Fibroblast of skin of right quadriceps (primary cell): ENCODE results near the gene NASP.
"Not testable (repeated sequence)": the region's sequence is repeated elsewhere in the genome, so short reads cannot be mapped to it uniquely, and the experiment has no call there.

Experiments
- DNase-seq: peaks from one replicate; pipeline ENCODE4 v3.0.0-alpha.2; 2013

The NASP gene

GRCh38 chr1:45573231-45573804 is 10.5 kb upstream of the NASP start:
- no peak for DNase-seq

DNA sequence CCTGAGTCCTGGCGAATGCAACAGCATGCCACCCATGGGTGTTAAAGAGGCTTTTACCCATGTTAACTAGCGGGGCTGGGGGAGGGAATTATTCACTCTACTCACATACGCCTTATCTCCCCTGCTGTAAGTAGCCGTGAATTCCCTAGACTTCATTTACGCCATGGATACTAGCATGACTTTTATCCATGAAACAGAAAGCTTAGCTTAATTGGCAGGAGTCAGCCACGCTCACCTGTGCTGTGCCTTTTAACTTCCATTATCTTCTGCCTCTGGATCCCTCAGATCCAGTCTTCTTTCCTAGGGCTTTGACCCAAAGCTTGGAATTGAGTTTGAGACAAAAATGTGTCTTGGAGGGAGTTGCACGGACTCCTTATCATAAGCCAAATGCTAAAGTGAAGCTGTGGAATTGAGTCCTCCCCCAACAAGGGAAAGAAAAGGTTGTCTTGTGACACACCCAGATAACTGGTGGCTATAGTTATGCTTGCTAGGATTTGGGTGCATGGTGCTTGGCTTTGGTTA is 9.7 kb upstream of the NASP start:
- no peak for DNase-seq

DNA sequence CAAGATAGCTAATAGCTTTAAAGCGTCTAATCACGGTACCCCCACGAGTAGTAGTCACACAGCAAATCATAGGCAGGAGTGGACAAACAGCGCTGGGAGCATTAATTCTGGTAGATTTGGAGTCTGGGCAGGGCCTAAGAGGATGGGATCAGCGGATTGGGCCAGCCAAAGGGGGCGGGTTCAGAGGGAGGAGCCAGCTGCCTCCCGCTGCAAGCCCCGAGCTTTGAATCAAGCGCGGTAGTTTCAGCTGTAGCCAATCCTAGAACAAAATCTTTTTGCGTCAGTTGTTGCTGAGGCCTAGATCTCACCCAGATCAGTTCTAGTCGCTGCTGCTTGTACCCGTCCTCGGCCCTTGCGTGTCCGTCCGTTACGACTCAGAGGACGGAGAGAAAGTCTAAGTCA is 576 bp upstream of the NASP start:
- DNase-seq = peak; percentile 96

DNA sequence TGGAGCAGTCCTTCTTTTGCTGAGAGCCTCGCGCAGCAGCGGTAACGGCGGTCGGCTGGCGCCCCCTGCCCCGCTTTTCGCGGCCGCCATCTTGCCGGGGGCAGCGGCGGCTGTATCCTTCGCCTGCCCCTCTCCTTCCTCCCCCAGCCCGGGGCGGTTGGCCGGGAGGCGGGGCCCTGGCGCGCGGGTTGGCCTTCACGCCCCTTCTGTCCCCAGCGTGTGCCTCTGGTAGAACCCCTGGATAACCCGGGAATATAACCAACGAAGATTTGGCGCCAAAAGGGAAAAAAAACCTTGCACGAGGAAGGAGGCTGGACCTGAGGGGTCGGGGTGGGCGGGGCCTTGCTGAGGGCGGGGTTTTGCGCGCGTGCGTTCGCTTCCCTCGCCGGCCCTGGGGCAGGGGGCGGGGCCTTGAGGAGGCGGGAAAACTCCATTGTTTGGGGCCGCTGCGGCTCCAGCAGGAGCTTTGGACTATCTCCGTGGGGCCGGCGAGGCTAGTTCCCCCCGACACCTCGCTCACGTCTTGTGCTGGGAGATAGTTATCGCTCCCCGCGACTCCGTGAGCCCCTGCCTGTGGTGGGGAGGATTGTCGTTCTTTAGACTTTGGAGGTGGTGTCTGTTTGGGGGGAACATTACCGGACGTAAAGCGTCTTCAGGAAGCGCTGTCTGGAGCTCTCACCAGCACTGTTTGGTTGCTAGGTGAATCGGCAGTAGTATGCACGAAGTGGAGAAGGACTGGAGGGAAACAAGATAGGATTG is 689 bp downstream of the NASP start:
- DNase-seq = peak; percentile 88

- DNase-seq = no peak
Measured at GRCh38 chr1:45585110-45585426, 1.2 kb downstream of the NASP start.

DNA sequence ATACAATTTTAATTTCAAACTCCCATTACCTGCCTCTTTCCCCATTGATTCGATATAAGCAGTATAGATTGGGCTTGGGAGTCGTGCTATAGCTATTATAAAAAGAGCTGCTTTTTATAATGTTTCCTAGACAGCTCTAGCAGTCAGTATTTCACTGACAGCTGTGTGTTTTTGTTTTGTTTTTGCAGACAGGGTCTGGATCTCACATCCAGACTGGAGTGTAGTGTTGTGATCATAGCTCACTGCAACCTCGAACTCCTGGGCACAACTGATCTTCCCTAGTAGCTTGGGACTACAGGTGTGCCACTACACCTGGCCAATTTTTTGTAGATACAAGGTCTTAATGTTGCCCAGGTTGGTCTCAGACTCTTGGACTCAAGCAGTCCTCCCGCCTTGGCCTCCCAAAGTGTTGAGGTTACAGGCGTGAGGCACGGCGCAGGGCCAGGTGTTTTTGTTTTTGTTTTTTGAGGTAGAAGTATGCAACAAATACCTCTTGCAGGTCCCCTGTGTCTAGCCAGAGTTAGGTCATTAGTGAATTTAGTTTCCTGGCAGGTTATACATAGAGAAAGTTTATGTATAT is 1.7 kb downstream of the NASP start:
- no peak for DNase-seq

GRCh38 chr1:45586769-45587168 is 2.9 kb downstream of the NASP start:
- no peak for DNase-seq

DNA sequence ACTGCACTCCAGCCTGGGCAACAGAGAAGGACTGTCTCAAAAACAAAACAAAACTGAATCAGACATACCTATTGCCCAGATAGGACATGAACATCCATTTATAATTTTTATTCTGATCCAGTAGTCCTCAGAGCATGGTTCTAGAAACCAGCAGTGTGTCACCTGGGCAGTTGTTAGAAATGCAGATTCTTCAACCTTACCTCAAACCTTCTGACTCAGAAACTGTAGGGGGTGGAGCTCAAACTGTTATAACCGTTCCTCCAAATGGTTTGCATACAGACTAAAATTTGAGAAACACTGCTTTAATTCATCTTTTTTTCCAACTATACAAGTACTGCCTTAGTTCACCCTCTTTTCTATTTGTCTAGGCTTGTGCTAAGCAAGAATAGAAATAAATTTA is 6.0 kb downstream of the NASP start:
- DNase-seq = no peak

DNA sequence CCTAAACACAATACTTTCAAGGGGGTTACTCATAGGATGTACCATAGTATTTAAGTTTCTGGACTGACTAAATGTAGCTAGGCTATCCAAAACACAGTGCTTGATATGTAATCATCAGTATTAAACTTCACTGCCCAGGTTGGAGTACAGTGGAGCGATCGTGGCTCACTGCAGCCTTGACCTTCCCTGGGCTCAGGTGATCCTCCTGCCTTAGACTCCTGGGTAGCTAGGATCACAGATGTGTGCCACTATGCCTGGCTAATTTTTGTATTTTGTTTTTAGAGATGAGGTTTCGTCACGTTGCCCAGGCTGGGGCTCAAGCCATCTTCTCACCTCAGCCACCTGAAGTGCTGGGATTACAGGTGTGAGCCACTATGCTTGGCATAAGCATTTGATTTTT is 10.6 kb downstream of the NASP start:
- no peak for DNase-seq

- DNase-seq = not testable (repeated sequence)
Measured at GRCh38 chr1:45596765-45597164, 12.9 kb downstream of the NASP start.

DNA sequence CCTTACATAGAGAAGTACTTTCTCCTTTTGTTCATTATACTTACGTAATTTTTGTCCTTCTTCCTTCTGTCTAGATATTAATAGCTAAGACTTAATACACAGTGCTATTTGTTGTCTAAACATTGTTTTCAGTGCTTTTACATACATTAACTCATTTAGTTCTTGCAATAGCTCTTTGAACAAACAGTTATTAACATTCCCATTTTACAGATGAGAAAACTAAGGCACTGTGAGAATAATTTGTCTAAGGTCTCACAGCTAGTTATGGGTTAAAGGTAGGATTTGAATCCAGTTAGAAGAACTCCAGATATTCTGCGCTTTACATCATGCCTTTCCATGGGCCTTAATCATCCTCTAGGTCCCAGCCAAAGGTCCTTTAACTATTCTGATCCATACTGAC is 20.4 kb downstream of the NASP start:
- DNase-seq = no peak

GRCh38 chr1:45607404-45608074 is 23.7 kb downstream of the NASP start:
- DNase-seq = no peak

- no peak for DNase-seq
Measured at GRCh38 chr1:45608175-45609156, 24.6 kb downstream of the NASP start.

DNA sequence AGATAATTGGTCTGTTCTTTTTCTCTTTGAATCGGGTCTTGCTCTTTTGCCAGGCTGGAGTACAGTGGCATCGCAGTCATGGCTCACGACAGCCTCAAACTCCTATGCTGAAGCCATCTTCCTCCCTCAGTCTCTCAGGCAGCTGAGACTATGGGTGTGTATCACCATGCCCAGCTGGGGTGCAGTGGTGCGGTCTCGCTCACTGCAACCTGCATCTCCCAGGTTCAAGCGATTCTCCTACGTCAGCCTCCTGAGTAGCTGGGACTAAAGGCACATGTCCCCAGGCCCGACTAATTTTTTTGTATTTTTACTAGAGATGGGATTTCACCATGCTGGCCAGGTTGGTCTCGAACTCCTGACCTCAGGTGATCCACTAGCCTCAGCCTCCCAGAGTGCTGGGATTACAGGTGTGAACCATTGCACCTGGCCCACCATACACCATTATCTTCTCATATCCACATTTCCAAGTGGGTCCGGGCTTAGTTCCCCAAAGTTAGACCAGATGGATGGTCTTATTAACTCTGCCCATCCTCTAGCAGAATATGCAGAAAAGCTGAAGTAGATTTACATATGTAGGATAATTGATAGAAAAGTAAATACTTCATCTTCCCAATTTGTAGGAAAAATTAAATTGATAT is 26.9 kb downstream of the NASP start:
- no peak for DNase-seq

GRCh38 chr1:45612941-45613579 is 29.2 kb downstream of the NASP start:
- no peak for DNase-seq

- no peak for DNase-seq
Measured at GRCh38 chr1:45615885-45616284, 32.0 kb downstream of the NASP start.

- peak; percentile 32 for DNase-seq
Measured at GRCh38 chr1:45617618-45618017, 33.8 kb downstream of the NASP start.

- no peak for DNase-seq
Measured at GRCh38 chr1:45619149-45619921, 35.5 kb downstream of the NASP start.

GRCh38 chr1:45620588-45621500 is 37.0 kb downstream of the NASP start:
- DNase-seq = no peak

DNA sequence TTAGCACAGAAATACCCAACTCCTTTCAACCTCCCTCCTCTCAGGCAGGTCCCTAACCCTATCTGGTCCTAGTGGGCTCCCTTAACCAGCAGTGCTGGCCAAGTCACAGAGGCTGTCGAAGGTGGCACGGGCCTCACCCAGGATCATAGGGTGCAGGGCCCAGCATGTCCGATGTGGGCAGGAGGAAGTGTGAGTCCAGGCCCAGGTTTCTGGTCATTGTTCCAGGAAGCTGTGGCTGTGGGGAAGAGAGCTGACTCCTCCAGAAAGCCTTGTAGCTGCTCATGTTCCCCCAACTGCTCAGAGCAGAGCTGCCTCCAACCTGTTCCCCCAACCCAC is 37.6 kb downstream of the NASP start:
- no peak for DNase-seq
